Glomerular visceral epithelial cell (primary cell): ENCODE results near the gene ATP6V0B.
A peak's percentile ranks its signal among the peaks of the same experiment; 100 is the strongest.

ENCODE experiments used
- DNase-seq: peaks from one replicate; pipeline ENCODE4 v3.0.0-alpha.2; 2016; ENCODE audit errors: extremely low spot score

ATP6V0B gene

DNA sequence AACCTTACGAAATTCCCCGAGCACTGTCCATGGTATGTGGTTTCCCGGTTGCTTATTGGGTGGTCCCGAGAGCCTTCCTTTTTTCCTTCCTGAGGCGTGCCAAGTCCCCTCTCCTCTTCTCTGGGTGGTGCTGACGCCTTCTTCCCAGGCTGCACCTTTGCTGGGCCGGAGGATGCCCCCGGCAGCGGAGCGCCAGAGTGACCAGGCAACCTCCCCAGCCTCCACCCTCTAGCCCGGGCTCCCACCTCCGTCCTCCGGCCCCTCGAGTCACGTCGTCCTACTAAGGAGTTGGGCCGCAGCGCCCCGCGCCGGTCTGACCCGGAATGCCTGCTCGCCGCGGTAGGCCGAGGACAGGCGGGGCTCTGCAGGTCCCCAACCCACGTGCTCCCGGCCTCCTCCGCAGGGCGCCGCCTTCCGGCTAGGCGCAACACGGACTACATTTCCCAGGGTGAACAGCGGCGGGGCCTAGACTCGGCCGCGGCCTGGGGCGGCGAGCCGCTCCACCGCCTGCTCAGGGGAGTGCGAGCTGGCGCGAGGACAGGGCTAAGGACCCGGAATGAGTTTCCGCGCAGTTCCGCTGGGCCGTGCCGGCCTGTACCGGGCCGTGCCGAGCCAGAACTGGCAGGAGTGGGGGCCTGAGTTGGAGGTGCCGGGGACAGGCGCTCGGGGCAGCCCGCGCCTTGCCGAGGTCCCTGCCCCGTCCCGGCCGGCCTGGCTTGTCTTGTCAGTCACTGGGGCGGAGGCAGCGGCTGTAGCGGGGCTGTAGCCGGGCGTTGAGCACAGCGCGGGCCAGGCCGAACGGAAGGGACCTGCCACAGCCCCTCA is 28.3 kb upstream of the ATP6V0B start, which contains the start of gene IPO13:
TSS of gene IPO13 (plus strand) at position 715 of the 825 bp plus-strand sequence. CDS start 651 bp downstream, outside the sequence.
- DNase-seq = peak; percentile 96

DNA sequence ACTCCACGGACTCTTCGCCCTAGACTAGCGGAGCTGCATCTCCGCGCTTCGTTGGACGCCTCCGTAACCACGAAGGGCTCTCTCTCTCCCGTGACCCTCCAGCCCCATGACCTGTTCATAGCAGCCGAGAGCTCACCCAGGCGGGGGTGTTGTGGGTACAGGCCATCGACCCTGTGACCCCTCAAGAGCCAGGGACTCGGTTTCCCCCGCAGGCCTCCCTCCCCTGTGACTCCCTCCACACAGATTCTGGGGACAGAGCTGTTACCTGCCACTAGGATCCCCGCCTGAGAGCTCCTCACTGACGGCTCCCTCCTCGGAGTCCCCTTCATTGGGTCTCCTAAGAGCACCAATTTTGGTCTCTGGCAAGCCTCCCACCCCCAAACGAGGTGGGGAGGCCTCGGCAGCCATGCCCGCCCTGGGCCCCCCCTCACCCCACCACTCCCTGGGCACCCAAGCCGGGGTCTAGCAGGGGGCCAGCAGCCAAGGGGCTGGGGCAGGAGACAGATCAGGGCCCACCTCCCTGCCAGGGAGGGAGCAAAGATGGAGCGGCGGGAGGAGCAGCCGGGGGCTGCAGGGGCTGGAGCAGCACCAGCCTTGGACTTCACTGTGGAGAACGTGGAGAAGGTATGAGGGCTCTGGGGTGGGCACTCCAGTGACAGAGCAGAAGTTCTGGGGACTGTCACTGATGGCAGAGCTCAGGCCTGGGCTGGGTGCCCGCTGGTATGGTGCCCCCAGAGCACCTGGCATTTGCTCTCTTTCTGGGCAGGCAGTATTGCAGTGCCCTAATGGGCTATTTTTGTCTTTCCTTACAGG is 27.5 kb upstream of the ATP6V0B start:
- DNase-seq = no peak

DNA sequence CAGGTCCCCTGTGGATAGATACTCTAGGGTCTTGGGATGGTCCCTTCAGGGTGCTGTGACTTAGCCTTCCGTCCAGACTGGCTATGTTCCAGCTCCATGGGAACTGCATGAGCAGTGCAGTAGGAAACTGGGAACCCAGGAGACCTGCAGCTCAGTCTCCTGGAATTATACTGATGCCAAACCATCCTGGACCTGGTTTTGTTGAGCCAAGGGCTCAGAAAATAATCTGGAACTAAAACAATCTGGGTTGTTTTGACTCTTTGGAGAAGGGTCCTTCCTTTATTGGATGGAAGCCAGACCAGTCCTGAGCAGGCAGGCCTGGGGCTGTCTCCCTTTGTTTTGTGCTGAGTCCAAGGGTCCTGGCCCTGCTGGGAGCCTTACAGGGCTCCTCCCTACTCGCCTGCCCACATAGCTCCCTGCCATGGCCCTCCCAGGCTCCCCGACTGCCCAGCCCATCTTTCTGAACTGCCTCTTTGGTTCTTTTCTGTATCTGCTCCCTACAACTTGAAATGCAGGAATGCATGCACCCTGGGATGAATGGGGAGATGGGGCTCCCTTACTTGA is 26.8 kb upstream of the ATP6V0B start:
- no peak for DNase-seq

DNA sequence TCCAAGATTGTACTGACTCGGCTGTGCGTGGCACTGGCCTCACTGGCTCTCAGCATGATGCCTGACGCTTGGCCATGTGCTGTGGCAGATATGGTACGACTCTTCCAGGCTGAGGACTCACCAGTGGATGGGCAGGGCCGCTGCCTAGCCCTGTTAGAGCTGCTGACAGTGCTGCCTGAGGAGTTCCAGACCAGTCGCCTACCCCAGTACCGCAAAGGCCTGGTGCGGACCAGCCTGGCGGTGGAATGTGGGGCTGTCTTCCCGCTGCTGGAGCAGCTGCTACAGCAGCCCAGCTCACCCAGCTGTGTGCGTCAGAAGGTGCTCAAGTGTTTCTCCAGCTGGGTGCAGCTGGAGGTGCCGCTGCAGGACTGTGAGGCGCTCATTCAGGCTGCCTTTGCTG is 25.1 kb upstream of the ATP6V0B start:
- DNase-seq = no peak

DNA sequence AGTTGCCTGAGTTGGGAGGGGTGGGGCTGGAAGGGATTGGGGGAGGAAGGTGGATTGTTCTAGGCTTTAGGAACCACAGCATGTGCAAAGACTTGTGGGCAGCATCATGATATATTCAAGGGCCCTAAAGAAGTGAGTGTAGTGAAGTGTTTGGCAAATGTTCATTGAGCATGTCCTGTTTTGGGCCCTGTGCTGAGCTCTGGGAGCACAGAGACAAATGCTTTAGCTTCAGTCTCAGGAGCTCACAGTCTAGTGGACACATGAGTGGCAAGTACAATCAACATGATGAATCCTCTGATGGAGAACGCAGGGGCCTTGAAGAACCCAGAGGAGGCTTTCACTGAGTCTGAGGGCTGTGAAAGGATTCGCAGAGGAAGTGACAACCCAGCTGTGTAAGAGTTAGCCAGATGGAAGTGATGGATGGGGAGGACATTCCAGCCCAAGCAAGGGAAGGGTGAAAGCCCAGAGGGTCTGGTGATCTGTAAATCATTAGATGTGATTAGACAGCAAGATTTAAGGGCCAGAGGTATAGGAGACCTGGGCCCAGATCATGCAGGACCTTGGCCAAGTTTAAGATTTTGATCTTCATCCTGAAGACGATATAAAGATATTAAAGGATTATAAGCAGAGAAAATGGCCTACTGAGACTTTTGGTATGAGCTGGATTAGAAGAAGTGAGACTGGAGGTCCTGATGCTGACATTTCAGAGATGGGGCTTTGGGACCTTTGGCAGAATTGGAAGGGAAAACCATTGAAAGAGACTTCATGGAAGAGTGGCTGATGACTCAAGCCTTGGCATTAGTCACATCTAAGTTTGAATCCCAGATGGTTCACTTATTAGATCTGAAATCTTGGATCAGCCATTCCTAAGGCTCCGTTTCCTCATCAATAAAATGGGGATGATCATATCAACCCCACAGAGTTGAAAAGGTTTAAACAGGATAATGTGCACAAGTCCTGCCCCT is 23.5 kb upstream of the ATP6V0B start:
- peak; percentile 52 for DNase-seq

DNA sequence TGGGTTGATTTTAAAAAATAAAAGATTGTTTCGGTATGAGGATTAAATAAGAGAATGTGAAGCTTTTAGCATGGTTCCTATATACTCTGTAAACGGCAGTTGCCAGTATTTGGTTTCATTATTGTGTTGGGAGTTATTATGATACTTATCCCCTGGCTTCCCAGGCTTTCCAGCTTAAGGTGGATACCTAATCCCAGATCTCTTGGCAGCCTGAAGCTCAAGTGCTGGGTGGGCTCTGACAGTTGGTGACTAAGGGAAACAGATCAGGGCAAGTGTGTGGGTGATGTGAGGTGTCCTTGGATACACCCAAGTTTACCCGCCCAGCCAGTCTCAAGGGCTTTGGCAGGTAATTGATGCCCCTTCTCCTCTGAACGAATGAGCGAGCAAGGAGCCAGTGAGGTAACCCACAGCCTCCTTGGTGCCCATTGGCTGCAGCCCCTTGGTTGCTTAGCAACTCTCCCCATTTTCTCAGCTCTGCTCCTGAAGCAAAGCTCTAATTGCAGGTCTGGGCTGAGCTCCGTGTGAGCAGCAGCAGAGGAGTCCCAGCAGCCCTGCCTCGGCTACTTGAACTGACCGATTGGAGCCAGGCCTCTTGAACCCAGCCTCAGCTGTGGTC is 21.9 kb upstream of the ATP6V0B start:
- DNase-seq = no peak

DNA sequence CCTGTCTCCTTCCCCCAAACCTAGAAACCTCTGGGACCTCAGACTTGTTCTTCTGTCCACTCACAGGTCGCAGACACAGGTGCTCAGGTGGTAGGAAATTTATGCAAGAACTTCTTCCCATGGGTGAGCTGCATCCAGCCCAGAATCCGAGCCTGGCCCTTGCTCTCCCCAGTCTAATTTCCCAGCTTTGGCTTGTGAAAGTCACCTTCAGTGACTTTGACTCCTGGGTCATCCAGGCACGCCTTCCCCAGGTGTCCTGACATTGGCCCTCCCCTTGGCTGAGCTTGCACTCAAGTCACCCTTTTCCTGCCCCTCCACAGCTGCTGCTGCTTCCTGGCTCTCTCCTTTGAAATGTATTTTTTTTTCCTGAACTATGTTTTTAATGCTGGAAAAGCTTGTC is 21.4 kb upstream of the ATP6V0B start:
- DNase-seq = no peak

DNA sequence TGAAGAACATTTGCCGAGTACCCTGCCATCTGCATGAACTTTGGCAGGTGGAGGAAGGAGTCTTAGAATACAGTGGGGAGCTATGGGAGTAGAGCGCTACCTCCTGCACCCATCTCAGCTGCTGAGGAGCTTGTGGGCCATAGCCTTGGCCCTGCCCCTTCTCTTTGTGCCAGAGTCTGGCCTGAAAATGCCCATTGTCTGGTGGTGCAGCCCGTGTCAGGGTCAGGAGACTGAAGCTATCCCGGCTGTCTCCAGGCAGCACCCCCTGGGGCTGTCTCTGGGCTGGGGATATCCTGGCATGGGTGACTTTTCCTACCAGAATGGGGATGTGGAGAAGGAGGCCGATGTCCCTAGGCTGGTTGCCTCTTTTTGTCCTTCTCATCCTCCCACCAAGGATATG is 20.7 kb upstream of the ATP6V0B start:
- no peak for DNase-seq

DNA sequence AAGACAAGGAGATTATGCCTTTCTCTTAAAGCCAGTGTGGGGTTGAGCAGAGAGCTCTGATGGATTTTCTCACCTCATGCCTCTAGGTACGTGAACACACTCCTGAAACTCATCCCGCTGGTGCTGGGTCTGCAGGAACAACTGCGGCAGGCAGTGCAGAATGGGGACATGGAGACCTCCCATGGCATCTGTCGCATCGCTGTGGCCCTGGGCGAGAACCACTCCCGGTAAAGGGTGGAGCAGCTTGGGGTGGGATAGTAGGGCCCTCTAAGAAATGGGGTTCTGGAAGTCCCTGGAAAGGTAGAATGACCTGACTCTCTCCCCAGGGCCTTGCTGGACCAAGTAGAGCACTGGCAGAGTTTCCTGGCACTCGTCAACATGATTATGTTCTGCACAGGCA is 18.5 kb upstream of the ATP6V0B start:
- DNase-seq = no peak

DNA sequence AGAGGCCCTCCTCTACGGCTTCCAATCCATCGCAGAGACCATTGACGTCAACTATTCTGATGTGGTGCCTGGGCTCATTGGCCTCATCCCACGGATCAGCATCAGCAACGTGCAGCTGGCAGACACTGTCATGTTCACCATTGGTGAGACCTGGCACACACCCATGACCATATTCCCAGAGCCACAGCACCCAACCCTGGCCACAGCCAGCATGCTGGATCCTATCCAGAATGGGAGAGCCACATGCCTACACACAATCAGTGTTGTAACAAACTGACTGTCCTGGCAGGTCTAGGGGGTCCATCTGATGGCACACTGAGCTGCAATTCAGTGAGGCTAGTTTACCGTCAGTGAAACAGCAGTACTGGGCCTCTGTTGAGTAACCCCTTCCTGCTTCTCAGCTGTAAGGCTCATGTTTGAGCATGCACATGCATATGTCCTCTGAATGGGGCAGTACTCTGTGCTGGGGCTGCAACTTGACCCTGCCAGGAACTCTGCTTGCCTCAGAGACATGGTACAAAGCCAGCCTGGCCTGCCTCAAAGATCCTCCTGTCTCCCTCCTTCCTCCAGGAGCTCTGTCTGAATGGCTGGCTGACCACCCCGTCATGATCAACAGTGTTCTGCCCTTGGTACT is 17.2 kb upstream of the ATP6V0B start:
- DNase-seq = no peak

DNA sequence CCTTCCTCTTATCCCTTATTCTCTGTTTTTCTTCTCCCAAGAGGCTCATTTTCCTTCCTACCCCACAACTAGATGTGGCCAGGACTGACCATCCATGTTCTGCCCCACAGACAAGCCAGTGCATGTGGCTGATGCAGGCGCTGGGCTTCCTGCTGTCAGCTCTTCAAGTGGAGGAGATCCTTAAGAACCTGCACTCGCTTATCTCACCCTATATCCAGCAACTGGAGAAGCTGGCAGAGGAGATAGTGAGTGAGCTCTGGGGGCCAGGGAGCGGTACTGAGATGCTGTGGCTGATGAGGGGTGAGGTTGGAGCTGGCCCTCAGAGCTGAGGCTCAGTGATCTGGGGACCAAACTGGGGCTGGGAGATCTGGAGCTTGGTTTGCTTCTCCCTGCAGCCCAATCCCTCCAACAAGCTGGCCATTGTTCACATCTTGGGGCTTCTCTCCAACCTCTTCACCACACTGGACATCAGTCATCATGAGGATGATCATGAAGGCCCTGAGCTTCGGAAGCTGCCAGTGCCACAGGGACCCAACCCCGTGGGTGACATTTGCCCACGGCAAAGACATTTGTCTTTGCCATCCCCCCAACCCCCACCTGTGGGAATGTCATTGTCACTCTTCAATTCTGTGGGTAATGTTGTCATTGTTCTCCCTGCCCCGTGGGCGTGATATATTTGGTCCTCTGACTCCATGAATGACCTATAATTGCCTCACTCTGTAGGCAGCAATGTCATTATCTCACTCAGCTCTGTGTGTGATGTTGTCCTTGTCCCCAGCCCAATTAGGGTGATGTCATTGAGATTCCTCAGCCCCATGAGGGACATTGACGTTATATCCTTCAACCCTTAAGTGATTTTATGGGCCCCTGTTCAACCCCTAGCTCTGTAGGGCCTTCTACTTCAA is 16.2 kb upstream of the ATP6V0B start:
- no peak for DNase-seq

DNA sequence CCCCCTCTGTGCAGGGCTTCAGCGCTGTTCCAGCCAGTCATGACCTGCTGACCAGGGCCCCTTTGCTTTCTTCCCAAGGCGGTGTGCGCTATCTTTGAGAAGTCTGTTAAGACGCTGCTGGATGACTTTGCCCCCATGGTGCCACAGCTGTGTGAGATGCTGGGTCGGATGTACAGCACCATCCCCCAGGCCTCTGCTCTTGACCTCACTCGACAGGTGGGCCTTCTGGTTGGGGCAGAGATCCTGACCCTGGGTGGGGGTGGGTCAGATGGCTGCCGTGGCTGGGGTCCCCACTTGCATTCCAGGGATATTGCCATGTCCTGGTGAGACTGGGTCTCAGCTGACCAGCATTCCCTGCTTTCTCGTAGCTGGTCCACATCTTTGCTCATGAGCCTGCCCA is 14.0 kb upstream of the ATP6V0B start:
- DNase-seq = no peak

DNA sequence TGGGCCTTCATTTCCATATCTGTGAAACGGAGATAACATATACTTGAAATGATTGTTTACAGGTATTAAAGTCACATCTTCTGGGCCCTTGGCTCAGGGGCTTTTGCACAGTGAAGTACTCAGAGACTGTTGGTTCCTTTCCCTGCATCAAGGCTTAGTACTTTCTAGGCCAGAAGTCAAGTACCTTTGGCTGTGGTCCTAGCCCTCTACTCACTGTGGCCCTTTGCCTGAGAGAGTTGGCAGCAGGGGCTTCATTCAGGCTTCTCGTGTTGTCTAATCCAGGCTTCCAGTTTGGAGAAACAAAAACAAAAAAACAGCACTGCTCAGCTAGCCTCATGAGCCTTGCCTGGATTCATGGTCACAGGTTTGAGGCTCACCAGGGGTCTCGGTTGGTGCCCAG is 13.1 kb upstream of the ATP6V0B start:
- DNase-seq = no peak

DNA sequence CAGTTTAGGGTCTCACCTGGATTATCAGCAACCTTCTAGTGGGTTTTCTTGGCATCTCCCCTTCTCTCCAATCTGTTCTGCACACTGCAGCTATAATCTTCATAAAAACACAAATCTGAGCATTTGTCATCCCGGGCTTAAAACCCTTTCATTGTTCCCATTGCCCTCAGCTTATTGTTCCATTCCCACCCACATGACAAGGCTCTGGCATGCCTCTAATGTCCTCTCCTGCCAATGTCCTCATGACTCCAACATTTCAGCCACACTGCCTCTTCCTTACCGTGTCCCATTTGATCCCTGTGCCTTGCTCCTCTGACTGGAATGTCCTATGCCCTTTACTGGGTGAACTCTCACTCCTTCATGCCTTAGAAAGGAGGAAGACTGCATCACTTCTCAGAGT is 12.4 kb upstream of the ATP6V0B start:
- no peak for DNase-seq

DNA sequence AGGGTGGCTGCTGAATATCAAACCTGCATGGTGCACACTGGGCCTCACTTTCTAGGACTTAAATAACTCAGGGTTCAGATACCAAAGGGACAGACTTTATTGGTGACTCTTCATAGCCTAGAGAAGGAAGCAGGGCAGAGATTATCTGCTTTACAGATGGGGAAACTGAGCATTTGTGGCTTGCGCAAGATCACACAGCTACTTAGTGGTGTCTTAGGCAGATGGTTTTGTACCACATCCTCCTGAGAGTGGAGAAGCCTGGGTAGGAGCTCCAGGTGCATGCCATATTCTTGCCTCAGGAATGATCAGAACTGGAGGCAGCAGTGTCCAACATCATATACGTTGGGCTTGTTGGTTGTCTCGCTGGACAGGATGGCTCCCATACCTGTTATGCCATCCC is 11.8 kb upstream of the ATP6V0B start:
- no peak for DNase-seq

DNA sequence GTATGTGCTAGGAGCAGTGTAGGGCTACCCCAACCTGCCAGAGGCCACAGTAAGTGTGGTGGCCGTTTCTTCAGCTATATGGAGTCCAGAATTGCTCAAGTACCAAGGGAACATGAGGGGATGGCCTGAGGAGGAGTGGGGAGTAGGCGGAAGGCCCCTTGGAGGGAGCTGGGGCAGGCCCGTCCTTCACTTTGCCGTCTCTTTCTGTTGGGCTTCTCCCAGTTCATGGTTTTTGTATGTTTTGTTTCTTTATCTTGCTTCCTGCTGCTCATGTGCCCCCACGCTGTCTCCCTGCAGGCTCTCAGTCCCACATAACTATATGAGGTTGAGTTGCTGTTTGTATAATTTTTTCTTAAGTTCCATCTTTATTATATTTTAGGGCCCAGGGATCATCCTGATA is 10.9 kb upstream of the ATP6V0B start:
- DNase-seq = no peak

DNA sequence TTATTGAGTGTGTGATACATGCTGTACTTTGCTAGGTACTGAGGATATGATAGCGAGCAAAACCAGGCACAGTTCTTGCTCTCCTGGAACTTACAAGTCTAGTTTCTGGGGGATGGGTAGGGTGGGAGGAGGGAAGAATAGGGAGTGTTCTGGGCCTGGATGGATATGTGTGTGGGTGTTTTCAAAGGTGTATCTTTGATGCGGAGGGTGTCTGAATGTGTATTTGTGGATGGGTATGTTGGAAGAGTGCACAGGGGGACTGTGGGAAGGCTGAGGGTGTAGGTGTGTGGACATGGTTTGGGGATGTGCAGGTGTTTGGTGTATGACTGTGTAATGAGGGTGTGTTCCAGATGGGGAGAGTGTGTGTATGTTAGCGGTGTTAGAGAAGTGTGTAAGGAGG is 9.4 kb upstream of the ATP6V0B start:
- no peak for DNase-seq

DNA sequence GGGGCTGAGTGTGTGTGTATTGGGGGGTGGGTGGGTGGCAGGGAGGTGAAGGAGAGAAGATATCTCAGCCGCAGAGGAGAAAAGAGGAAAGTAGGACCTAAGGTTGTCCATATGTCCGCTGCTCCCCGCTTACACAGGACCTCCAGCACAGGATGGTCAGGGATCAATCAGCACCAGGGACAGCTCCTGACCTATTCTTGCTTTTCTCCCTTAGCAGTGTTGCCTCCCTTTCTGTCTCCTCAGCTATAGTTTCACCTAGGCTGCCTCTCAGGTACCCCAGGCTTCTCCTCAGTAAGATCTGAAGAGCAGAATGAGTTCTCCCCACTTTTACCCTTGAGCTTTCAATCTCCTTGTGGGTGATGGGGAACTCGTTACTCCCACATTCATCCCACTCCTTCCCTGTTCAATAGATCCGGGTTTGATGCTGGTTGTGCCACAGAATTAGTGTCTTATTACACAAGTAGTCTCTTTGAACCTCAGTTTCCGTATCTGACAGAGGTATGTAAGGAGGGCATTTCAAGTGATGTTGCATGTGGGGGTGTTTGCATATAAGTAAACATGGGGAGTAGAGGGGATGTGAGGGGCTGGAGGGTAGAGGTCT is 6.3 kb upstream of the ATP6V0B start:
- no peak for DNase-seq

DNA sequence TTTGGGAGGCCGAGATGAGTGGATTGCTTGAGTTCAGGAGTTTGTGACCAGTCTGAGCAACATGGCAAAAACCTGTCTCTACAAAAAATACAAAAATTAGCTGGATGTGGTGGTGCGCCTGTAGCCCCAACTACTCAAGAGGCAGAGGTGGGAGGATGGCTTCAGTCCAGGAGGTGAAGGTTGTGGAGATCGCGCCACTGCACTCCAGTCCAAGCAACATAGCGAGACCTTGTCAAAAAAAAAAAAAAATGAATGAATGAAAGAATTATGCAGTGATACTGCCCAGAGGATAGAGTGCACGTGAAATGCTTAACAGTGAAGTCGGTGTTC is 5.4 kb upstream of the ATP6V0B start:
- DNase-seq = no peak
